CD14-positive monocyte (primary cell): Measurements from ENCODE around the gene CROCC2. TPM values are rescaled to one million over a fixed set of nuclear protein-coding genes. Genes with fewer than 3 reads are reported as not detected.

Experiments
- DNase-seq, 3 donors: peaks; one replicate each; pipeline ENCODE4 v3.0.0-alpha.2; 2011 to 2022
- H2AFZ ChIP-seq: 2 replicates; pipeline ENCODE4 v1.6.0; 2012; ENCODE audit warnings: mild to moderate bottlenecking, low read depth, low read length, inconsistent platforms; ENCODE audit not compliant: insufficient read depth, poor library complexity, severe bottlenecking
- H3K27ac ChIP-seq, 2 donors: 1 replicate in 1 of 2; 2 replicates in 1 of 2; pipeline ENCODE4 v1.5.1; 2012 to 2013; ENCODE audit warnings: low read length in 2 of 2, control low read depth in 1 of 2, inconsistent platforms in 1 of 2, low read depth in 1 of 2, mild to moderate bottlenecking in 1 of 2
- H3K27me3 ChIP-seq, 2 donors: one replicate each; pipeline versions ENCODE4 v1.6.0 to v1.6.1; 2011 to 2013; ENCODE audit warnings: low read length in 2 of 2; ENCODE audit not compliant: control insufficient read depth in 2 of 2, insufficient read depth in 2 of 2
- H3K36me3 ChIP-seq, 2 donors: replicated peaks in 1 of 2; 1 replicate in 1 of 2; 2 replicates in 1 of 2; pipeline versions ENCODE4 v1.5.1 to v1.6.1; 2012 to 2013; ENCODE audit warnings: low read length in 2 of 2, control low read depth in 1 of 2, inconsistent platforms in 1 of 2, mild to moderate bottlenecking in 1 of 2; ENCODE audit not compliant: insufficient read depth in 2 of 2, control insufficient read depth in 1 of 2
- H3K4me1 ChIP-seq, 2 donors: 1 replicate in 1 of 2; 2 replicates in 1 of 2; pipeline versions ENCODE4 v1.5.1 to v1.6.1; 2012 to 2013; ENCODE audit warnings: low read length in 2 of 2, control low read depth in 1 of 2, inconsistent platforms in 1 of 2, mild to moderate bottlenecking in 1 of 2, moderate library complexity in 1 of 2; ENCODE audit not compliant: insufficient read depth in 2 of 2, control insufficient read depth in 1 of 2
- H3K4me2 ChIP-seq: replicated peaks from 2 replicates; pipeline ENCODE3; 2012; ENCODE audit warnings: low read length, moderate library complexity, mild to moderate bottlenecking; ENCODE audit not compliant: poor library complexity, severe bottlenecking; ENCODE audit errors: extremely low read depth
- H3K4me3 ChIP-seq, 3 experiments: fragments of 200-600 bp in 1 of 3; sonication (generic) in 1 of 3; replicated peaks in 1 of 3; 1 replicate in 2 of 3; 2 replicates in 1 of 3; pipeline ENCODE4 v1.5.1; 2011 to 2013; ENCODE audit warnings: low read length in 3 of 3, mild to moderate bottlenecking in 3 of 3, control low read depth in 2 of 3, low read depth in 2 of 3, inconsistent platforms in 1 of 3, moderate library complexity in 1 of 3
- H3K79me2 ChIP-seq: 2 replicates; pipeline ENCODE4 v1.6.0; 2012; ENCODE audit warnings: mild to moderate bottlenecking, control low read depth, inconsistent platforms, low read length, moderate library complexity; ENCODE audit not compliant: insufficient read depth
- H3K9ac ChIP-seq: 2 replicates; pipeline ENCODE4 v1.6.0; 2017; ENCODE audit warnings: low read length, mild to moderate bottlenecking; ENCODE audit not compliant: insufficient read depth, poor library complexity, severe bottlenecking
- H3K9me3 ChIP-seq, 2 donors: replicated peaks in 1 of 2; 1 replicate in 1 of 2; 2 replicates in 1 of 2; pipeline versions ENCODE4 v1.5.1 to v1.6.1; 2012 to 2013; ENCODE audit warnings: low read length in 2 of 2, control low read depth in 1 of 2; ENCODE audit not compliant: control insufficient read depth in 1 of 2, insufficient read depth in 1 of 2
- H4K20me1 ChIP-seq: 2 replicates; pipeline ENCODE4 v1.6.0; 2012; ENCODE audit warnings: mild to moderate bottlenecking, low read length, control low read depth, moderate library complexity; ENCODE audit not compliant: insufficient read depth
- H3K27ac Mint-ChIP-seq, 7 donors: one replicate each; pipeline ENCODE4 v1.8.0; 2020; ENCODE audit warnings: mild to moderate bottlenecking in 7 of 7, mixed read lengths in 7 of 7, moderate library complexity in 6 of 7, inconsistent platforms in 2 of 7
- H3K27me3 Mint-ChIP-seq, 3 donors: one replicate each; pipeline ENCODE4 v1.8.0; 2021 to 2022; ENCODE audit warnings: low read depth in 3 of 3, mild to moderate bottlenecking in 3 of 3, mixed read lengths in 3 of 3, moderate library complexity in 3 of 3, inconsistent platforms in 1 of 3
- H3K36me3 Mint-ChIP-seq, 2 donors: one replicate each; pipeline ENCODE4 v1.8.0; 2020; ENCODE audit warnings: mixed read lengths in 2 of 2, inconsistent platforms in 1 of 2, mild to moderate bottlenecking in 1 of 2
- H3K4me1 Mint-ChIP-seq: one replicate; pipeline ENCODE4 v1.8.0; 2020; ENCODE audit warnings: mild to moderate bottlenecking, mixed read lengths
- H3K4me3 Mint-ChIP-seq, 2 donors: one replicate each; pipeline ENCODE4 v1.8.0; 2020; ENCODE audit warnings: mild to moderate bottlenecking in 2 of 2, mixed read lengths in 2 of 2, moderate library complexity in 1 of 2
- H3K9me3 Mint-ChIP-seq, 7 donors: one replicate each; pipeline ENCODE4 v1.8.0; 2020 to 2022; ENCODE audit warnings: mixed read lengths in 7 of 7, mild to moderate bottlenecking in 6 of 7, moderate library complexity in 6 of 7, inconsistent platforms in 2 of 7
- CTCF ChIP-seq: fragments of 200-600 bp; IDR thresholded peaks from one replicate; pipeline ENCODE4 v1.8.0; 2022; ENCODE audit warnings: antibody characterized with exemption, mild to moderate bottlenecking
- WGBS: methylation state at CpG from one replicate; pipeline ENCODE4 v1.1.5; 2013; ENCODE audit warnings: missing lambda C conversion rate; ENCODE audit not compliant: insufficient coverage; 5-methylcytosine and 5-hydroxymethylcytosine counted together
- intact Hi-C, 2 donors: fragments of 100-400 bp; cut with micrococcal nuclease; formaldehyde crosslinking; loops; one replicate each; pipeline versions ENCODE4 v1.15.0 to v1.15.1; 2023
- polyA plus RNA-seq, 3 donors: library from polyadenylated mRNA; depleted of rRNA in 1 of 3; unstranded in 2 of 3; stranded (reverse) in 1 of 3; fragments of 300-500 nt in 2 of 3; fragments of >200 nt in 1 of 3; fragmentation: Illumina TruSeq in 2 of 3; gene quantifications; 1 replicate in 2 of 3; 2 replicates in 1 of 3; pipeline ENCODE4 v1.2.3, GENCODE V29; 2012 to 2021

CROCC2 gene
- polyA plus RNA-seq, 3 donors, result 0.15 TPM; not detected in 2

- no peak for TF ChIP-seq CTCF
- Mint-ChIP-seq H3K36me3 (no peaks in the 10 kb centered on the region), H3K4me3 (no peak overlapping the region), H3K4me1 (no peaks in the 10 kb centered on the region), H3K27ac (no peak overlapping the region), H3K27me3 (peaks cover 3 to 5% (median 5%) of the 10 kb centered on the region in 3 donors), H3K9me3 (peaks cover 0 to 11% (median 4%) of the 10 kb centered on the region in 7 donors)
- Histone ChIP-seq H3K79me2 (no peaks in the 10 kb centered on the region), H3K27ac (no peak overlapping the region), H3K4me1 (no peaks in the 10 kb centered on the region), H3K4me2 (no peak overlapping the region), H3K36me3 (no peaks in the 10 kb centered on the region), H3K4me3 (no peak overlapping the region), H3K9me3 (no peaks in the 10 kb centered on the region), H4K20me1 (no peaks in the 10 kb centered on the region), H3K9ac (no peak overlapping the region), H3K27me3 (no peaks in the 10 kb centered on the region), H2AFZ (no peak overlapping the region)
- 87% methylated on average over 14 of the region's 23 CpGs for WGBS
- intact Hi-C loops, result no loop called here
- DNase-seq, result no peak
Measured at GRCh38 chr2:240933966-240934700, 28.0 kb downstream of the CROCC2 start.

- H2AFZ ChIP-seq, result no peak overlapping the region
- TF ChIP-seq CTCF, result no peak
- no peaks in the 10 kb centered on the region for H3K9me3 ChIP-seq
- WGBS, result 96% methylated on average over 8 of the region's 12 CpGs
- no peak overlapping the region for H3K4me3 ChIP-seq
- no peak overlapping the region for H3K9ac ChIP-seq
- no peaks in the 10 kb centered on the region for H3K79me2 ChIP-seq
- intact Hi-C loops, result no loop called here
- H3K4me1 ChIP-seq, result no peaks in the 10 kb centered on the region
- no peak overlapping the region for H3K27ac Mint-ChIP-seq
- no peak overlapping the region for H3K4me3 Mint-ChIP-seq
- H3K9me3 Mint-ChIP-seq, result peaks cover 0 to 11% (median 4%) of the 10 kb centered on the region in 7 donors
- no peaks in the 10 kb centered on the region for H3K36me3 Mint-ChIP-seq
- peaks cover 3 to 6% (median 5%) of the 10 kb centered on the region in 3 donors for H3K27me3 Mint-ChIP-seq
- no peak overlapping the region for H3K4me2 ChIP-seq
- H3K27me3 ChIP-seq, result no peaks in the 10 kb centered on the region
- no peak overlapping the region for H3K27ac ChIP-seq
- no peaks in the 10 kb centered on the region for H3K36me3 ChIP-seq
- no peak for DNase-seq
- no peaks in the 10 kb centered on the region for H4K20me1 ChIP-seq
- no peaks in the 10 kb centered on the region for H3K4me1 Mint-ChIP-seq
Measured at GRCh38 chr2:240934701-240935102, 28.6 kb downstream of the CROCC2 start.
